HEK293 (cell line): Measurements from ENCODE around the gene SYNJ2.
A peak's percentile ranks its signal among the peaks of the same experiment; 100 is the strongest.

Experiments
- BCL11A ChIP-seq: fragments of 450-650 bp; formaldehyde crosslinking; IDR thresholded peaks from 2 replicates; pipeline ENCODE4 v1.5.1; 2016; ENCODE audit warnings: low read depth, missing biosample characterization, missing genetic modification characterization
- BCL11B ChIP-seq: fragments of 450-650 bp; formaldehyde crosslinking; IDR thresholded peaks from 2 replicates; pipeline ENCODE4 v1.5.1; 2016; ENCODE audit warnings: low read depth, missing biosample characterization, missing genetic modification characterization
- EGR2 ChIP-seq: fragments of 450-650 bp; formaldehyde crosslinking; IDR thresholded peaks from 2 replicates; pipeline ENCODE4 v1.5.1; 2016; ENCODE audit warnings: low read depth, missing biosample characterization, missing genetic modification characterization
- GLI4 ChIP-seq: fragments of 450-650 bp; formaldehyde crosslinking; IDR thresholded peaks from 2 replicates; pipeline ENCODE4 v1.5.1; 2016; ENCODE audit warnings: missing biosample characterization, missing genetic modification characterization
- HOXC10 ChIP-seq: sonication (generic); formaldehyde crosslinking; IDR thresholded peaks from 2 replicates; pipeline ENCODE4 v1.8.1; 2023; ENCODE audit warnings: mild to moderate bottlenecking, missing genetic modification reagents
- KLF1 ChIP-seq: fragments of 450-650 bp; formaldehyde crosslinking; IDR thresholded peaks from 2 replicates; pipeline ENCODE4 v1.5.1; 2016; ENCODE audit warnings: missing biosample characterization, missing genetic modification characterization
- KLF16 ChIP-seq: fragments of 450-650 bp; formaldehyde crosslinking; IDR thresholded peaks from 2 replicates; pipeline ENCODE4 v1.5.1; 2017; ENCODE audit warnings: missing biosample characterization, missing genetic modification characterization
- OSR2 ChIP-seq: fragments of 450-650 bp; formaldehyde crosslinking; IDR thresholded peaks from 2 replicates; pipeline ENCODE4 v1.5.1; 2016; ENCODE audit warnings: missing biosample characterization, missing genetic modification characterization
- SP2 ChIP-seq: fragments of 450-650 bp; formaldehyde crosslinking; IDR thresholded peaks from 2 replicates; pipeline ENCODE4 v1.5.1; 2016; ENCODE audit warnings: missing biosample characterization, missing genetic modification characterization
- TRIM28 ChIP-seq: IDR thresholded peaks from 2 replicates; pipeline ENCODE4 v1.6.1; 2011; ENCODE audit warnings: low read length, control low read depth, borderline replicate concordance
- YY2 ChIP-seq: fragments of 450-650 bp; formaldehyde crosslinking; IDR thresholded peaks from 2 replicates; pipeline ENCODE4 v1.5.1; 2016; ENCODE audit warnings: missing biosample characterization, missing genetic modification characterization
- ZBTB17 ChIP-seq: fragments of 450-650 bp; formaldehyde crosslinking; IDR thresholded peaks from 2 replicates; pipeline ENCODE4 v1.5.1; 2016; ENCODE audit warnings: missing biosample characterization, missing genetic modification characterization
- ZFP41 ChIP-seq: fragments of 450-650 bp; formaldehyde crosslinking; IDR thresholded peaks from 2 replicates; pipeline ENCODE4 v1.5.1; 2016; ENCODE audit warnings: missing biosample characterization, missing genetic modification characterization, borderline replicate concordance
- ZNF121 ChIP-seq: fragments of 450-650 bp; formaldehyde crosslinking; IDR thresholded peaks from 2 replicates; pipeline ENCODE4 v1.5.1; 2016; ENCODE audit warnings: missing biosample characterization, missing genetic modification characterization
- ZNF239 ChIP-seq: fragments of 450-650 bp; formaldehyde crosslinking; IDR thresholded peaks from 2 replicates; pipeline ENCODE4 v1.5.1; 2016; ENCODE audit warnings: missing biosample characterization, missing genetic modification characterization
- ZNF266 ChIP-seq: fragments of 450-650 bp; formaldehyde crosslinking; IDR thresholded peaks from 2 replicates; pipeline ENCODE4 v1.5.1; 2016; ENCODE audit warnings: missing biosample characterization, missing genetic modification characterization, low read depth
- ZNF416 ChIP-seq: fragments of 450-650 bp; formaldehyde crosslinking; IDR thresholded peaks from 2 replicates; pipeline ENCODE4 v1.5.1; 2016; ENCODE audit warnings: missing biosample characterization, missing genetic modification characterization
- ZNF433 ChIP-seq: fragments of 450-650 bp; formaldehyde crosslinking; IDR thresholded peaks from 2 replicates; pipeline ENCODE4 v1.5.1; 2016; ENCODE audit warnings: missing biosample characterization, missing genetic modification characterization, low read depth
- ZNF514 ChIP-seq: fragments of 450-650 bp; formaldehyde crosslinking; IDR thresholded peaks from 2 replicates; pipeline ENCODE4 v1.5.1; 2016; ENCODE audit warnings: missing biosample characterization, missing genetic modification characterization
- ZNF548 ChIP-seq: fragments of 450-650 bp; formaldehyde crosslinking; IDR thresholded peaks from 2 replicates; pipeline ENCODE4 v1.5.1; 2016; ENCODE audit warnings: missing biosample characterization, missing genetic modification characterization
- ZNF558 ChIP-seq: fragments of 450-650 bp; formaldehyde crosslinking; IDR thresholded peaks from 2 replicates; pipeline ENCODE4 v1.5.1; 2016; ENCODE audit warnings: missing biosample characterization, missing genetic modification characterization
- ZNF623 ChIP-seq: fragments of 450-650 bp; formaldehyde crosslinking; IDR thresholded peaks from 2 replicates; pipeline ENCODE4 v1.5.1; 2016; ENCODE audit warnings: missing biosample characterization, missing genetic modification characterization
- ZNF624 ChIP-seq: fragments of 450-650 bp; formaldehyde crosslinking; IDR thresholded peaks from 2 replicates; pipeline ENCODE4 v1.5.1; 2017; ENCODE audit warnings: missing biosample characterization, missing genetic modification characterization
- ZNF670 ChIP-seq: fragments of 450-650 bp; formaldehyde crosslinking; IDR thresholded peaks from 2 replicates; pipeline ENCODE4 v1.5.1; 2016; ENCODE audit warnings: missing biosample characterization, missing genetic modification characterization, low read depth
- ZNF701 ChIP-seq: fragments of 450-650 bp; formaldehyde crosslinking; IDR thresholded peaks from 2 replicates; pipeline ENCODE4 v1.5.1; 2016; ENCODE audit warnings: missing biosample characterization, missing genetic modification characterization
- ZNF830 ChIP-seq: fragments of 450-650 bp; IDR thresholded peaks from 2 replicates; pipeline ENCODE4 v1.5.0; 2018; ENCODE audit warnings: missing biosample characterization, missing genetic modification characterization, low read depth, mild to moderate bottlenecking, moderate library complexity
- ZSCAN16 ChIP-seq: fragments of 450-650 bp; formaldehyde crosslinking; IDR thresholded peaks from 2 replicates; pipeline ENCODE4 v1.5.1; 2016; ENCODE audit warnings: missing biosample characterization, missing genetic modification characterization
- ZSCAN30 ChIP-seq: fragments of 450-650 bp; IDR thresholded peaks from 2 replicates; pipeline ENCODE4 v1.5.1; 2018; ENCODE audit warnings: missing biosample characterization, mild to moderate bottlenecking, missing genetic modification characterization, moderate library complexity
- TF ChIP-seq, protein P1 (sequence below): fragments of 450-650 bp; formaldehyde crosslinking; IDR thresholded peaks from 2 replicates; pipeline ENCODE4 v1.5.1; 2016; ENCODE audit warnings: missing biosample characterization, missing genetic modification characterization, low read depth
- TF ChIP-seq, protein P2 (sequence below): fragments of 450-650 bp; IDR thresholded peaks from 2 replicates; pipeline ENCODE4 v1.5.1; 2018; ENCODE audit warnings: missing biosample characterization, mild to moderate bottlenecking, missing genetic modification characterization
- TF ChIP-seq, protein P3 (sequence below): fragments of 450-650 bp; formaldehyde crosslinking; IDR thresholded peaks from 2 replicates; pipeline ENCODE4 v1.5.1; 2016; ENCODE audit warnings: missing biosample characterization, missing genetic modification characterization
- TF ChIP-seq, protein P4 (sequence below): fragments of 450-650 bp; IDR thresholded peaks from 2 replicates; pipeline ENCODE4 v1.5.1; 2018; ENCODE audit warnings: missing biosample characterization, missing genetic modification characterization
- TF ChIP-seq, protein P5 (sequence below): fragments of 450-650 bp; formaldehyde crosslinking; IDR thresholded peaks from 2 replicates; pipeline ENCODE4 v1.5.1; 2016; ENCODE audit warnings: missing biosample characterization, missing genetic modification characterization

SYNJ2 gene

DNA sequence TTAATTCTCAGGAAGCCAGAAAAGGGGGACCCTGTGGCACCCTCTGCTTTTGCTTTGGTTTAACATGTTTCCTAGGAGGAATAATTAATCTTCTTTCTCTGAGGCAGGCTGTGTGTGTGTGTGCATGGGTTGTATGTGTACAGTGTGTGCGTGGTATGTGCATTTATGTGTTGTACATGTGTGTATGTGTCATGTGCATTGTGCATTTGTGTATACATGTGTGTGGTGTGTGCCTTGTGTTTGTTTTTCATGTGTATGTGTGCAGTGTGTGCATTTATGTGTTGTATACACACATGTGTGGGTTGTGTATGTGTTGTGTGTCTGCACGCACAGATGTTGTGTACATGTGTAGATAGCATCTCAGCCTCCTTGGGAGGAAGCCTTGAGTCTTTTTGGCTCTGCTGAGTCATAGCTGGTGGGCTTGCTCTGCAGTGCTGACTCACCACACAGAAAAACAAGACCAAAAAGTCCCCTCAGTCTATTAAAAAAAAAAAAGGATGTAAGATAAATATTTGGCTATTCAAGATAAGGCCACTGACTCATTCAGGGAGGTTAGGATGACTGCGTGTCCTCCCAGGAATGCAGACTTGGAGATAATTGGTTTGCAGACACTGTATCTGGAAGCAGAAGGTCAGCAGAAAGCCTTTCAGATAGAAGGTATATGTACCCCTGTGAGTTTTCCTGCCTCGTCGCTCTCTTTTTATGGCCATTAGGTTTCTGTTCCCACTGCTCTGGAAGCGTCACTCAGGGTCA lies 58.6 kb downstream of the SYNJ2 start (continued):
- TF ChIP-seq ZNF266 (no peak), ZNF701 (tag by site-specific recombination) (no peak), EGR2 (tag by site-specific recombination) (peak; percentile 62; the same call in 1 of the 2 replicates), ZNF670 (tag by site-specific recombination) (no peak), GLI4 (tag by site-specific recombination) (peak; percentile 70; the same call in 1 of the 2 replicates), ZSCAN30 (tag by site-specific recombination) (no peak), ZNF433 (tag by site-specific recombination) (no peak), HOXC10 (CRISPR knock-in tag) (0 out of 2 replicates have a peak, but pooled peaks have one; percentile 6), KLF1 (tag by site-specific recombination) (0 out of 2 replicates have a peak, but pooled peaks have one; percentile 40), ZNF830 (tag by site-specific recombination) (no peak), ZSCAN16 (tag by site-specific recombination) (no peak), ZNF623 (tag by site-specific recombination) (peak; percentile 45; the same call in 1 of the 2 replicates), ZNF514 (tag by site-specific recombination) (no peak), ZNF416 (no peak), TRIM28 (peak; percentile 81; the same call in 1 of the 2 replicates), ZNF548 (tag by site-specific recombination) (no peak), ZBTB17 (tag by site-specific recombination) (peak; percentile 90), ZNF558 (tag by site-specific recombination) (peak; percentile 92), BCL11B (tag by site-specific recombination) (0 out of 2 replicates have a peak, but pooled peaks have one; percentile 6), SP2 (tag by site-specific recombination) (0 out of 2 replicates have a peak, but pooled peaks have one; percentile 5), KLF16 (peak; percentile 81; the same call in 1 of the 2 replicates), OSR2 (tag by site-specific recombination) (peak; percentile 90), ZNF624 (no peak), YY2 (tag by site-specific recombination) (peak; percentile 29; the same call in 1 of the 2 replicates), ZFP41 (tag by site-specific recombination) (no peak), BCL11A (tag by site-specific recombination) (peak; percentile 95), ZNF239 (tag by site-specific recombination) (no peak), ZNF121 (tag by site-specific recombination) (no peak)
- TF ChIP-seq, protein P1, sequence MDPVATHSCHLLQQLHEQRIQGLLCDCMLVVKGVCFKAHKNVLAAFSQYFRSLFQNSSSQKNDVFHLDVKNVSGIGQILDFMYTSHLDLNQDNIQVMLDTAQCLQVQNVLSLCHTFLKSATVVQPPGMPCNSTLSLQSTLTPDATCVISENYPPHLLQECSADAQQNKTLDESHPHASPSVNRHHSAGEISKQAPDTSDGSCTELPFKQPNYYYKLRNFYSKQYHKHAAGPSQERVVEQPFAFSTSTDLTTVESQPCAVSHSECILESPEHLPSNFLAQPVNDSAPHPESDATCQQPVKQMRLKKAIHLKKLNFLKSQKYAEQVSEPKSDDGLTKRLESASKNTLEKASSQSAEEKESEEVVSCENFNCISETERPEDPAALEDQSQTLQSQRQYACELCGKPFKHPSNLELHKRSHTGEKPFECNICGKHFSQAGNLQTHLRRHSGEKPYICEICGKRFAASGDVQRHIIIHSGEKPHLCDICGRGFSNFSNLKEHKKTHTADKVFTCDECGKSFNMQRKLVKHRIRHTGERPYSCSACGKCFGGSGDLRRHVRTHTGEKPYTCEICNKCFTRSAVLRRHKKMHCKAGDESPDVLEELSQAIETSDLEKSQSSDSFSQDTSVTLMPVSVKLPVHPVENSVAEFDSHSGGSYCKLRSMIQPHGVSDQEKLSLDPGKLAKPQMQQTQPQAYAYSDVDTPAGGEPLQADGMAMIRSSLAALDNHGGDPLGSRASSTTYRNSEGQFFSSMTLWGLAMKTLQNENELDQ (tag by site-specific recombination): 0 out of 2 replicates have a peak, but pooled peaks have one; percentile 23
- TF ChIP-seq, protein P2, sequence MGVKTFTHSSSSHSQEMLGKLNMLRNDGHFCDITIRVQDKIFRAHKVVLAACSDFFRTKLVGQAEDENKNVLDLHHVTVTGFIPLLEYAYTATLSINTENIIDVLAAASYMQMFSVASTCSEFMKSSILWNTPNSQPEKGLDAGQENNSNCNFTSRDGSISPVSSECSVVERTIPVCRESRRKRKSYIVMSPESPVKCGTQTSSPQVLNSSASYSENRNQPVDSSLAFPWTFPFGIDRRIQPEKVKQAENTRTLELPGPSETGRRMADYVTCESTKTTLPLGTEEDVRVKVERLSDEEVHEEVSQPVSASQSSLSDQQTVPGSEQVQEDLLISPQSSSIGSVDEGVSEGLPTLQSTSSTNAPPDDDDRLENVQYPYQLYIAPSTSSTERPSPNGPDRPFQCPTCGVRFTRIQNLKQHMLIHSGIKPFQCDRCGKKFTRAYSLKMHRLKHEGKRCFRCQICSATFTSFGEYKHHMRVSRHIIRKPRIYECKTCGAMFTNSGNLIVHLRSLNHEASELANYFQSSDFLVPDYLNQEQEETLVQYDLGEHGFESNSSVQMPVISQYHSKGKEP: 0 out of 2 replicates have a peak, but pooled peaks have one; percentile 34
- TF ChIP-seq, protein P3, sequence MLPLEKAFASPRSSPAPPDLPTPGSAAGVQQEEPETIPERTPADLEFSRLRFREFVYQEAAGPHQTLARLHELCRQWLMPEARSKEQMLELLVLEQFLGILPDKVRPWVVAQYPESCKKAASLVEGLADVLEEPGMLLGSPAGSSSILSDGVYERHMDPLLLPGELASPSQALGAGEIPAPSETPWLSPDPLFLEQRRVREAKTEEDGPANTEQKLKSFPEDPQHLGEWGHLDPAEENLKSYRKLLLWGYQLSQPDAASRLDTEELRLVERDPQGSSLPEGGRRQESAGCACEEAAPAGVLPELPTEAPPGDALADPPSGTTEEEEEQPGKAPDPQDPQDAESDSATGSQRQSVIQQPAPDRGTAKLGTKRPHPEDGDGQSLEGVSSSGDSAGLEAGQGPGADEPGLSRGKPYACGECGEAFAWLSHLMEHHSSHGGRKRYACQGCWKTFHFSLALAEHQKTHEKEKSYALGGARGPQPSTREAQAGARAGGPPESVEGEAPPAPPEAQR (tag by site-specific recombination): 0 out of 2 replicates have a peak, but pooled peaks have one; percentile 65
- TF ChIP-seq, protein P4, sequence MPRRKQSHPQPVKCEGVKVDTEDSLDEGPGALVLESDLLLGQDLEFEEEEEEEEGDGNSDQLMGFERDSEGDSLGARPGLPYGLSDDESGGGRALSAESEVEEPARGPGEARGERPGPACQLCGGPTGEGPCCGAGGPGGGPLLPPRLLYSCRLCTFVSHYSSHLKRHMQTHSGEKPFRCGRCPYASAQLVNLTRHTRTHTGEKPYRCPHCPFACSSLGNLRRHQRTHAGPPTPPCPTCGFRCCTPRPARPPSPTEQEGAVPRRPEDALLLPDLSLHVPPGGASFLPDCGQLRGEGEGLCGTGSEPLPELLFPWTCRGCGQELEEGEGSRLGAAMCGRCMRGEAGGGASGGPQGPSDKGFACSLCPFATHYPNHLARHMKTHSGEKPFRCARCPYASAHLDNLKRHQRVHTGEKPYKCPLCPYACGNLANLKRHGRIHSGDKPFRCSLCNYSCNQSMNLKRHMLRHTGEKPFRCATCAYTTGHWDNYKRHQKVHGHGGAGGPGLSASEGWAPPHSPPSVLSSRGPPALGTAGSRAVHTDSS (tag by site-specific recombination): no peak
- TF ChIP-seq, protein P5, sequence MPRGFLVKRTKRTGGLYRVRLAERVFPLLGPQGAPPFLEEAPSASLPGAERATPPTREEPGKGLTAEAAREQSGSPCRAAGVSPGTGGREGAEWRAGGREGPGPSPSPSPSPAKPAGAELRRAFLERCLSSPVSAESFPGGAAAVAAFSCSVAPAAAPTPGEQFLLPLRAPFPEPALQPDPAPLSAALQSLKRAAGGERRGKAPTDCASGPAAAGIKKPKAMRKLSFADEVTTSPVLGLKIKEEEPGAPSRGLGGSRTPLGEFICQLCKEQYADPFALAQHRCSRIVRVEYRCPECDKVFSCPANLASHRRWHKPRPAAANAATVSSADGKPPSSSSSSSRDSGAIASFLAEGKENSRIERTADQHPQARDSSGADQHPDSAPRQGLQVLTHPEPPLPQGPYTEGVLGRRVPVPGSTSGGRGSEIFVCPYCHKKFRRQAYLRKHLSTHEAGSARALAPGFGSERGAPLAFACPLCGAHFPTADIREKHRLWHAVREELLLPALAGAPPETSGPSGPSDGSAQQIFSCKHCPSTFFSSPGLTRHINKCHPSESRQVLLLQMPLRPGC (tag by site-specific recombination): peak; percentile 97
